H1 (cell line): Measurements from ENCODE around the gene SLC25A24. TPM values are rescaled to one million over a fixed set of nuclear protein-coding genes. Genes with fewer than 3 reads are reported as not detected.

ENCODE experiments used
- CTCF ChIA-PET: fragments of 300-600 bp; sonication (Branson Sonifier 250); formaldehyde crosslinking; loops from one replicate; lab custom pipeline; 2021; ENCODE audit not compliant: partially characterized antibody; lab: Charles Lee
- POLR2A ChIA-PET: fragments of 300-600 bp; sonication (Branson Sonifier 250); formaldehyde crosslinking; loops from one replicate; lab custom pipeline; 2021; ENCODE audit warnings: inconsistent platforms; ENCODE audit not compliant: partially characterized antibody; lab: Charles Lee
- DNase-seq, 2 experiments: peaks; one replicate each; pipeline versions ENCODE4 v3.0.0 to v3.0.0-alpha.2; 2010 to 2022; ENCODE audit warnings: low spot score in 2 of 2, low read depth in 1 of 2, mixed read lengths in 1 of 2
- FAIRE-seq: peaks from 2 replicates; lab custom pipeline; 2011; peaks lifted over from hg19 to GRCh38; lab: Jason Lieb, UNC
- H2AFZ ChIP-seq: 2 replicates; pipeline ENCODE4 v1.8.1; 2012; ENCODE audit warnings: low read length, inconsistent platforms
- H2AK5ac ChIP-seq: 2 replicates; pipeline ENCODE4 v1.6.1; 2013; ENCODE audit warnings: low read depth, low read length
- H2BK120ac ChIP-seq: replicated peaks from 2 replicates; pipeline ENCODE3; 2013; ENCODE audit warnings: low read depth, low read length, inconsistent platforms
- H2BK12ac ChIP-seq: 2 replicates; pipeline ENCODE4 v1.6.1; 2013; ENCODE audit warnings: low read depth, low read length
- H2BK15ac ChIP-seq: 2 replicates; pipeline ENCODE4 v1.6.1; 2013; ENCODE audit warnings: low read length
- H2BK20ac ChIP-seq: 2 replicates; pipeline ENCODE4 v1.6.1; 2013; ENCODE audit warnings: low read length
- H2BK5ac ChIP-seq: 2 replicates; pipeline ENCODE4 v1.6.1; 2013; ENCODE audit warnings: low read depth, low read length
- H3K14ac ChIP-seq: 2 replicates; pipeline ENCODE4 v1.6.1; 2013; ENCODE audit warnings: inconsistent platforms; ENCODE audit not compliant: insufficient read length
- H3K18ac ChIP-seq: 2 replicates; pipeline ENCODE4 v1.6.1; 2013; ENCODE audit warnings: low read length; ENCODE audit errors: extremely low read depth
- H3K23ac ChIP-seq: 2 replicates; pipeline ENCODE4 v1.6.1; 2013; ENCODE audit warnings: inconsistent platforms; ENCODE audit not compliant: insufficient read length
- H3K23me2 ChIP-seq: 2 replicates; pipeline ENCODE4 v1.6.1; 2013; ENCODE audit warnings: low read depth, low read length
- H3K27ac ChIP-seq: 2 replicates; pipeline ENCODE4 v1.6.1; 2011; ENCODE audit warnings: low read depth, low read length, inconsistent platforms
- H3K27me3 ChIP-seq, 4 experiments: replicated peaks in 1 of 4; 1 replicate in 1 of 4; 2 replicates in 3 of 4; pipeline versions ENCODE4 v1.6.1 to v1.8.1; 2011 to 2013; ENCODE audit warnings: low read length in 3 of 4, mild to moderate bottlenecking in 3 of 4, inconsistent platforms in 2 of 4, mixed read lengths in 2 of 4, moderate library complexity in 1 of 4; ENCODE audit not compliant: control insufficient read depth in 3 of 4, insufficient read depth in 3 of 4; ENCODE audit errors: extremely low read depth in 1 of 4
- H3K36me3 ChIP-seq, 4 experiments: 2 replicates each; pipeline versions ENCODE4 v1.6.1 to v1.8.1; 2011 to 2013; ENCODE audit warnings: mild to moderate bottlenecking in 4 of 4, low read length in 3 of 4, moderate library complexity in 2 of 4, control low read depth in 1 of 4, inconsistent platforms in 1 of 4; ENCODE audit not compliant: insufficient read depth in 4 of 4, control insufficient read depth in 2 of 4
- H3K4ac ChIP-seq: replicated peaks from 2 replicates; pipeline ENCODE3; 2013; ENCODE audit warnings: low read length, low read depth, mixed read lengths, inconsistent platforms; ENCODE audit not compliant: insufficient read length
- H3K4me1 ChIP-seq, 4 experiments: replicated peaks in 1 of 4; 1 replicate in 1 of 4; 2 replicates in 3 of 4; pipeline versions ENCODE4 v1.6.1 to v1.8.1; 2011 to 2013; ENCODE audit warnings: low read length in 3 of 4, inconsistent platforms in 2 of 4, mixed read lengths in 1 of 4; ENCODE audit not compliant: insufficient read depth in 4 of 4, control insufficient read depth in 3 of 4
- H3K4me2 ChIP-seq, 2 experiments: 2 replicates each; pipeline versions ENCODE4 v1.6.1 to v1.8.1; 2011 to 2013; ENCODE audit warnings: low read depth in 2 of 2, low read length in 2 of 2, control low read depth in 1 of 2, inconsistent platforms in 1 of 2, mild to moderate bottlenecking in 1 of 2; ENCODE audit not compliant: insufficient read depth in 1 of 2
- H3K4me3 ChIP-seq, 4 experiments: fragments of 200-600, 300-600 bp in 1 of 4; sonication (generic), shearing (Covaris generic), sonication (Bioruptor Twin) in 1 of 4; 2 replicates each; pipeline versions ENCODE4 v1.5.1 to v1.8.1; 2011 to 2016; ENCODE audit warnings: low read length in 4 of 4, low read depth in 3 of 4, control low read depth in 2 of 4, inconsistent platforms in 2 of 4, mild to moderate bottlenecking in 2 of 4, mixed read lengths in 1 of 4, moderate library complexity in 1 of 4; ENCODE audit not compliant: insufficient read depth in 2 of 4; ENCODE audit errors: extremely low read depth in 1 of 4
- H3K56ac ChIP-seq: replicated peaks from 2 replicates; pipeline ENCODE3; 2013; ENCODE audit warnings: low read depth, mild to moderate bottlenecking, mixed read lengths, low read length, inconsistent platforms; ENCODE audit not compliant: insufficient read length
- H3K79me1 ChIP-seq: 2 replicates; pipeline ENCODE4 v1.6.1; 2013; ENCODE audit warnings: low read depth, low read length, control low read depth
- H3K79me2 ChIP-seq, 2 experiments: 2 replicates each; pipeline versions ENCODE4 v1.6.1 to v1.8.1; 2012 to 2013; ENCODE audit warnings: low read length in 2 of 2, mild to moderate bottlenecking in 2 of 2, inconsistent platforms in 1 of 2; ENCODE audit not compliant: insufficient read depth in 2 of 2, control insufficient read depth in 1 of 2
- H3K9ac ChIP-seq, 4 experiments: replicated peaks in 1 of 4; 1 replicate in 1 of 4; 2 replicates in 3 of 4; pipeline versions ENCODE4 v1.6.1 to v1.8.1; 2011 to 2013; ENCODE audit warnings: low read depth in 3 of 4, low read length in 3 of 4, control low read depth in 2 of 4, mild to moderate bottlenecking in 2 of 4, moderate library complexity in 2 of 4, inconsistent platforms in 1 of 4; ENCODE audit errors: extremely low read depth in 1 of 4
- H3K9me3 ChIP-seq, 2 experiments: 2 replicates each; pipeline versions ENCODE4 v1.6.1 to v1.8.1; 2012 to 2013; ENCODE audit warnings: mild to moderate bottlenecking in 2 of 2, moderate library complexity in 2 of 2, control low read depth in 1 of 2, inconsistent platforms in 1 of 2, low read depth in 1 of 2, low read length in 1 of 2, mixed read lengths in 1 of 2; ENCODE audit not compliant: insufficient read depth in 2 of 2
- H4K20me1 ChIP-seq, 2 experiments: replicated peaks in 1 of 2; 2 replicates each; pipeline versions ENCODE3 to v1.8.1; 2011 to 2013; ENCODE audit warnings: inconsistent platforms in 2 of 2, low read length in 2 of 2, mild to moderate bottlenecking in 1 of 2; ENCODE audit not compliant: insufficient read depth in 2 of 2, control insufficient read depth in 1 of 2
- H4K5ac ChIP-seq: 2 replicates; pipeline ENCODE4 v1.6.1; 2013; ENCODE audit warnings: low read length, low read depth, mixed read lengths, inconsistent platforms; ENCODE audit not compliant: insufficient read length
- H4K8ac ChIP-seq: 2 replicates; pipeline ENCODE4 v1.8.0; 2013; ENCODE audit warnings: mild to moderate bottlenecking, moderate library complexity, low read length, inconsistent platforms; ENCODE audit not compliant: insufficient read depth; ENCODE audit errors: extremely low read depth
- H4K91ac ChIP-seq: replicated peaks from 2 replicates; pipeline ENCODE3; 2013; ENCODE audit warnings: low read length, mixed read lengths, inconsistent platforms; ENCODE audit not compliant: insufficient read length
- ATF3 ChIP-seq: IDR thresholded peaks from 2 replicates; pipeline ENCODE4 v1.6.1; 2011; ENCODE audit warnings: low read depth, mild to moderate bottlenecking, low read length; ENCODE audit not compliant: insufficient read depth
- CBX8 ChIP-seq: fragments of 300-800, 300-1000 bp; sonication (generic); IDR thresholded peaks from 2 replicates; pipeline ENCODE4 v1.7.1; 2016; ENCODE audit warnings: low read depth, low read length, borderline replicate concordance
- CREB1 ChIP-seq: IDR thresholded peaks from 2 replicates; pipeline ENCODE4 v1.6.1; 2012; ENCODE audit warnings: inconsistent platforms
- GTF2F1 ChIP-seq: IDR thresholded peaks from 2 replicates; pipeline ENCODE4 v1.6.1; 2012; ENCODE audit warnings: low read depth, low read length, improper control_type of control experiment, borderline replicate concordance
- KDM4A ChIP-seq: IDR thresholded peaks from one replicate; pipeline ENCODE4 v1.7.1; 2012; ENCODE audit warnings: low read depth, mild to moderate bottlenecking, moderate library complexity, low read length, inconsistent platforms; ENCODE audit not compliant: severe bottlenecking
- MAFK ChIP-seq: IDR thresholded peaks from 2 replicates; pipeline ENCODE4 v1.6.1; 2012; ENCODE audit warnings: low read depth, mild to moderate bottlenecking, improper control_type of control experiment, low read length
- NRF1 ChIP-seq: IDR thresholded peaks from 2 replicates; pipeline ENCODE4 v1.6.1; 2011; ENCODE audit warnings: mild to moderate bottlenecking, low read depth, low read length, improper control_type of control experiment
- POLR2A ChIP-seq, 2 experiments: IDR thresholded peaks; 1 replicate in 1 of 2; 2 replicates in 1 of 2; pipeline ENCODE4 v1.6.1; 2011; ENCODE audit warnings: low read depth in 2 of 2, low read length in 2 of 2, mild to moderate bottlenecking in 2 of 2; ENCODE audit errors: control extremely low read depth in 1 of 2
- POU5F1 ChIP-seq: IDR thresholded peaks from 2 replicates; pipeline ENCODE4 v1.6.1; 2011; ENCODE audit warnings: low read depth, mild to moderate bottlenecking, low read length, moderate library complexity
- RBBP5 ChIP-seq: IDR thresholded peaks from 2 replicates; pipeline ENCODE4 v1.7.1; 2012; ENCODE audit warnings: low read depth, mild to moderate bottlenecking, inconsistent platforms, low read length, moderate library complexity, borderline replicate concordance
- RNF2 ChIP-seq: fragments of 200-900, 300-1000 bp; sonication (generic); IDR thresholded peaks from 2 replicates; pipeline ENCODE4 v1.7.1; 2016; ENCODE audit warnings: borderline replicate concordance, low read depth, mild to moderate bottlenecking, antibody characterized with exemption, low read length; ENCODE audit not compliant: poor library complexity, severe bottlenecking; ENCODE audit errors: missing control alignments
- SIRT6 ChIP-seq: IDR thresholded peaks from one replicate; pipeline ENCODE4 v1.7.1; 2012; ENCODE audit warnings: low read length, inconsistent platforms
- TAF1 ChIP-seq: IDR thresholded peaks from 2 replicates; pipeline ENCODE4 v1.6.1; 2011; ENCODE audit warnings: mild to moderate bottlenecking, low read depth, low read length
- USF2 ChIP-seq: IDR thresholded peaks from 2 replicates; pipeline ENCODE4 v1.6.1; 2011; ENCODE audit warnings: low read length, improper control_type of control experiment
- polyA plus RNA-seq, 7 experiments: library from polyadenylated mRNA; depleted of rRNA in 3 of 7; stranded (reverse) in 5 of 7; unstranded in 2 of 7; fragments of >200 nt in 5 of 7; fragments of 200-250 nt in 2 of 7; gene quantifications; 1 replicate in 5 of 7; 2 replicates in 1 of 7; 4 replicates in 1 of 7; pipeline versions ENCODE4 v1.2.1 to v1.2.3, GENCODE V29; 2011 to 2013; ENCODE audit warnings: missing spikeins in 2 of 7, mixed read lengths in 2 of 7
- total RNA-seq: library from RNA; stranded (reverse); fragmentation: NEBNext Ultra II Directional; extraction: Animal tissue kit (Norgen Biotek cat#: 25700); gene quantifications from 2 replicates; pipeline ENCODE4 v1.2.1, GENCODE V29; 2021

The SLC25A24 gene
- total and polyA plus RNA-seq, 2 of the 8 experiments (the other 6 are each of a cell fraction or from before 2014, with no cell fraction given) = 13.6 to 40.6 TPM

- H3K14ac ChIP-seq = no peak overlapping the region
- H4K91ac ChIP-seq = no peak overlapping the region
- H2AK5ac ChIP-seq = no peak overlapping the region
- no peaks in the 10 kb centered on the region for H4K20me1 ChIP-seq
- no peaks in the 10 kb centered on the region for H3K9me3 ChIP-seq
- H2BK20ac ChIP-seq = no peak overlapping the region
- H2BK5ac ChIP-seq = no peak overlapping the region
- no peak overlapping the region for H3K27ac ChIP-seq
- no peaks in the 10 kb centered on the region for H3K27me3 ChIP-seq
- TF ChIP-seq CBX8 (no peak), RBBP5 (no peak), GTF2F1 (no peak), USF2 (no peak), MAFK (no peak), POLR2A (IDR thresholded peaks at IDR 0.05; ENCODE audit: control extremely low read depth in 1 of 2, low read depth in 2 of 2, low read length in 2 of 2) (no peak), KDM4A (no peak), CREB1 (no peak), NRF1 (no peak), RNF2 (no peak), POU5F1 (no peak), SIRT6 (no peak), TAF1 (no peak), ATF3 (no peak)
- H3K18ac ChIP-seq = no peak overlapping the region
- H4K8ac ChIP-seq = no peak overlapping the region
- no peaks in the 10 kb centered on the region for H3K79me2 ChIP-seq
- no peak for FAIRE-seq
- H3K4ac ChIP-seq = no peak overlapping the region
- no peaks in the 10 kb centered on the region for H3K36me3 ChIP-seq
- H3K4me1 ChIP-seq = no peaks in the 10 kb centered on the region
- H3K4me2 ChIP-seq = no peak overlapping the region
- no peak overlapping the region for H3K4me3 ChIP-seq
- no peak overlapping the region for H4K5ac ChIP-seq
- CTCF ChIA-PET = interaction anchor here (1.1 kb wide), 1 partner anchor 9 kb away, joined by 3 read pairs; no protein-coding TSS in a partner anchor
- no peak overlapping the region for H2BK15ac ChIP-seq
- H3K79me1 ChIP-seq = no peaks in the 10 kb centered on the region; the same call in 1 of the 2 replicates
- H2BK120ac ChIP-seq = no peak overlapping the region
- DNase-seq = no peak
- H3K23ac ChIP-seq = no peak overlapping the region
- no peaks in the 10 kb centered on the region for H3K23me2 ChIP-seq
- H2BK12ac ChIP-seq = no peak overlapping the region
- H2AFZ ChIP-seq = 0 out of 2 replicates have a peak overlapping the region, but pooled peaks have one; percentile 9
- no peak overlapping the region for H3K9ac ChIP-seq
- no peak overlapping the region for H3K56ac ChIP-seq
- POLR2A ChIA-PET = no interaction called here
Observed at GRCh38 chr1:108097018-108097417, 103.1 kb downstream of the SLC25A24 start.
